Measurements from ENCODE around the gene ST7.

Gene ST7

GRCh38 chr7:117085275-117085674, 132.0 kb downstream of the ST7 start:
- TF ChIP-seq CTCF (IDR thresholded peaks at IDR 0.05; ENCODE audit: low read depth, low read length), result no peak
- H3K4me3 ChIP-seq (ENCODE audit: low read depth, low read length), result no peak overlapping the region

- no peak for TF ChIP-seq CTCF (IDR thresholded peaks at IDR 0.05; ENCODE audit: low read depth, low read length)
- H3K4me3 ChIP-seq (ENCODE audit: low read depth, low read length), result no peak overlapping the region
These were observed 132.6 kb downstream of the ST7 start for GRCh38 chr7:117085769-117086463.

GRCh38 chr7:117086788-117087187, 133.5 kb downstream of the ST7 start:
- H3K4me3 ChIP-seq (ENCODE audit: low read depth, low read length), result no peak overlapping the region
- no peak for TF ChIP-seq CTCF (IDR thresholded peaks at IDR 0.05; ENCODE audit: low read depth, low read length)

- no peak overlapping the region for H3K4me3 ChIP-seq (ENCODE audit: low read depth, low read length)
- TF ChIP-seq CTCF (IDR thresholded peaks at IDR 0.05; ENCODE audit: low read depth, low read length), result no peak
These were observed 134.5 kb downstream of the ST7 start for GRCh38 chr7:117087639-117088396.

GRCh38 chr7:117088623-117089194, 135.4 kb downstream of the ST7 start:
- H3K4me3 ChIP-seq (ENCODE audit: low read depth, low read length), result no peak overlapping the region
- no peak for TF ChIP-seq CTCF (IDR thresholded peaks at IDR 0.05; ENCODE audit: low read depth, low read length)

GRCh38 chr7:117090791-117091190, 137.5 kb downstream of the ST7 start:
- H3K4me3 ChIP-seq (ENCODE audit: low read depth, low read length), result no peak overlapping the region
- TF ChIP-seq CTCF (IDR thresholded peaks at IDR 0.05; ENCODE audit: low read depth, low read length), result no peak

- no peak for TF ChIP-seq CTCF (IDR thresholded peaks at IDR 0.05; ENCODE audit: low read depth, low read length)
- no peak overlapping the region for H3K4me3 ChIP-seq (ENCODE audit: low read depth, low read length)
These were observed 138.4 kb downstream of the ST7 start for GRCh38 chr7:117091721-117092120.
